ENCODE data around the gene GMPS. TPM values are rescaled to one million over a fixed set of nuclear protein-coding genes. Genes with fewer than 3 reads are reported as not detected.
"Not testable (repeated sequence)": the region's sequence is repeated elsewhere in the genome, so short reads cannot be mapped to it uniquely, and the experiment has no call there.

The GMPS gene
- total RNA-seq, 1 experiment from 2014 or later: 119 TPM

DNA sequence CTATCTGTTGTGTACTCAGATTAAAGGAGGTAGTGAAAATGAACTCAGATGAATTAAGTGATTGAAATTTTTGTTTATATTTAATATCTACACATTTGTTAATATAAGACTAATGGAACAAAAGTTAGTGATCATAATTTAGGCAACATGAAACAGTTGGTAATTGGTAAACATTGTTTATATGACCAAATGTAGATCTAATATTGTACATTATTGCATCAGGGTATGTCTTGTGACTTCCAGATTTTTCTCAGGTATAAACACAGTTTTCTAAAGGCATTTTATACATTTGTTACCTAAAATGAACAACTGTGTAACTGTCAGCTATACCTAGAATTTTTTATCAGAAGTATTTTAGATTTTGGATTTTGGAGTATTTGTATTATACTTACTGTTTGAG, 14.8 kb downstream of the GMPS start (continued):
- TF ChIP-seq POLR2AphosphoS5 (IDR thresholded peaks at IDR 0.05; ENCODE audit: low read depth, low read length): no peak

DNA sequence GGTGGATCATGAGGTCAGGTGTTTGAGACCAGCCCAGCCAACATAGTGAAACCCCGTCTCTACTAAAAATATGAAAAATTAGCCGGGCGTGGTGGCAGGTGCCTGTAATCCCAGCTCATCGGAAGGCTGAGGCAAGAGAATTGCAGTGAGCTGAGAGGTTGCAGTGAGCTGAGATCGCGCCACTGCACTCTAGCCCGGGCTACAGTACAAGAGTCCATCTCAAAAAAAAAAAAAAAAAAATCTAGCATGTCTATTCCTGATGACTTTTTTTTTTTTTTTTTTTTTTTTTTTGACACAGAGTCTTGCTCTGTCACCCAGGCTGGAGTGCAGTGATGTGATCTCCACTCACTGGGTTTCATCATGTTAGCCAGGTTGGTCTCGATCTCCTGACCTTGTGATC, 15.9 kb downstream of the GMPS start:
- H4K20me1 ChIP-seq (ENCODE audit: insufficient read depth): peaks cover 50% of the 10 kb centered on the region
- H3K4me2 ChIP-seq (ENCODE audit: low read length); intact Hi-C loops (cut with micrococcal nuclease); H3K27ac ChIP-seq (ENCODE audit: low read depth, low read length); DNase-seq (ENCODE audit: low read depth, low spot score); RAD21 ChIA-PET (ENCODE audit: low non-redundant PET in 1 of 2, low total read pairs in 2 of 2, uncharacterized antibody in 2 of 2, unreplicated experiment in 2 of 2); ATAC-seq; H3K4me3 ChIP-seq (replicated peaks in 1 of 2; ENCODE audit: low read depth in 1 of 2, low read length in 2 of 2); H3K9ac ChIP-seq (ENCODE audit: low read length); H3K27me3 ChIP-seq (ENCODE audit: insufficient read depth, low read length); CTCF ChIA-PET; H3K36me3 ChIP-seq (ENCODE audit: control insufficient read depth in 1 of 2, insufficient read depth in 2 of 2, low read length in 2 of 2); BruUV-seq (replicated peaks); H3K9me2 ChIP-seq (ENCODE audit: insufficient read depth); POLR2A ChIA-PET; H3K4me1 ChIP-seq (ENCODE audit: control insufficient read depth in 1 of 2, insufficient read depth in 2 of 2, low read length in 2 of 2); H3K9me3 ChIP-seq (ENCODE audit: control insufficient read depth in 1 of 2, insufficient read depth in 1 of 2, low read depth in 1 of 2, low read length in 2 of 2); H2AFZ ChIP-seq (ENCODE audit: low read depth, low read length, poor library complexity, severe bottlenecking): not testable (repeated sequence)
- H3K79me2 ChIP-seq (ENCODE audit: insufficient read depth, low read length): peaks cover 100% of the 10 kb centered on the region

DNA sequence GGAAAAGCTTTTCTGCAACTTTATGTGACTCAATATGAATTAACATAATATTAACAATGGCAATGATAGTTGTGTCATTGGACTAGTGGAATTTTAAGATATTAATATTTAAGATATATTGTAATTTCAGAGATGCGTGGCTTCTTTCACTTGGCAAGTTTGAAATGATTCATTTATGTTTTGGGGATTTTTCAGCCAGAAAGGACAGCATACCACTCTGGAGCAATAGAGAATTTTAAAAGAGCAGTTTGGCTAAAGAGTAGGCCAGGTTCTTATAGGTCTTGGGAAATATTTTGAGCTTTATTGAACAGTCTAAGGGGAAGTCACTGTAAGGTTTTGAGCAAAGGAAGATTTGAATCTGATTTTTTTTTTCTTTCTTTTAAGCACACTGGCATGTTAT, 16.5 kb downstream of the GMPS start:
- no peak for DNase-seq (ENCODE audit: low read depth, low spot score)
- TF ChIP-seq SRF (IDR thresholded peaks at IDR 0.05; ENCODE audit: low read depth) (no peak), JUND (IDR thresholded peaks at IDR 0.05) (no peak), RAD21 (IDR thresholded peaks at IDR 0.05; ENCODE audit: low read depth) (no peak), POLR2A (IDR thresholded peaks at IDR 0.05; ENCODE audit: borderline replicate concordance, extremely low read depth, insufficient read depth, insufficient read length) (no peak), SIN3A (IDR thresholded peaks at IDR 0.05; ENCODE audit: low read depth) (no peak), ZFX (IDR thresholded peaks at IDR 0.05) (no peak), POLR2AphosphoS5 (IDR thresholded peaks at IDR 0.05; ENCODE audit: low read depth, low read length) (no peak), CBX3 (IDR thresholded peaks at IDR 0.05; ENCODE audit: low read depth) (no peak)
- TF ChIP-seq, protein P1, sequence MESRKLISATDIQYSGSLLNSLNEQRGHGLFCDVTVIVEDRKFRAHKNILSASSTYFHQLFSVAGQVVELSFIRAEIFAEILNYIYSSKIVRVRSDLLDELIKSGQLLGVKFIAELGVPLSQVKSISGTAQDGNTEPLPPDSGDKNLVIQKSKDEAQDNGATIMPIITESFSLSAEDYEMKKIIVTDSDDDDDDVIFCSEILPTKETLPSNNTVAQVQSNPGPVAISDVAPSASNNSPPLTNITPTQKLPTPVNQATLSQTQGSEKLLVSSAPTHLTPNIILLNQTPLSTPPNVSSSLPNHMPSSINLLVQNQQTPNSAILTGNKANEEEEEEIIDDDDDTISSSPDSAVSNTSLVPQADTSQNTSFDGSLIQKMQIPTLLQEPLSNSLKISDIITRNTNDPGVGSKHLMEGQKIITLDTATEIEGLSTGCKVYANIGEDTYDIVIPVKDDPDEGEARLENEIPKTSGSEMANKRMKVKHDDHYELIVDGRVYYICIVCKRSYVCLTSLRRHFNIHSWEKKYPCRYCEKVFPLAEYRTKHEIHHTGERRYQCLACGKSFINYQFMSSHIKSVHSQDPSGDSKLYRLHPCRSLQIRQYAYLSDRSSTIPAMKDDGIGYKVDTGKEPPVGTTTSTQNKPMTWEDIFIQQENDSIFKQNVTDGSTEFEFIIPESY (IDR thresholded peaks at IDR 0.05; ENCODE audit: extremely low read depth, insufficient replicate concordance, low read length): no peak
- TF ChIP-seq, protein P2, sequence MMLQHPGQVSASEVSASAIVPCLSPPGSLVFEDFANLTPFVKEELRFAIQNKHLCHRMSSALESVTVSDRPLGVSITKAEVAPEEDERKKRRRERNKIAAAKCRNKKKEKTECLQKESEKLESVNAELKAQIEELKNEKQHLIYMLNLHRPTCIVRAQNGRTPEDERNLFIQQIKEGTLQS (IDR thresholded peaks at IDR 0.05): no peak
- TF ChIP-seq, protein P3, sequence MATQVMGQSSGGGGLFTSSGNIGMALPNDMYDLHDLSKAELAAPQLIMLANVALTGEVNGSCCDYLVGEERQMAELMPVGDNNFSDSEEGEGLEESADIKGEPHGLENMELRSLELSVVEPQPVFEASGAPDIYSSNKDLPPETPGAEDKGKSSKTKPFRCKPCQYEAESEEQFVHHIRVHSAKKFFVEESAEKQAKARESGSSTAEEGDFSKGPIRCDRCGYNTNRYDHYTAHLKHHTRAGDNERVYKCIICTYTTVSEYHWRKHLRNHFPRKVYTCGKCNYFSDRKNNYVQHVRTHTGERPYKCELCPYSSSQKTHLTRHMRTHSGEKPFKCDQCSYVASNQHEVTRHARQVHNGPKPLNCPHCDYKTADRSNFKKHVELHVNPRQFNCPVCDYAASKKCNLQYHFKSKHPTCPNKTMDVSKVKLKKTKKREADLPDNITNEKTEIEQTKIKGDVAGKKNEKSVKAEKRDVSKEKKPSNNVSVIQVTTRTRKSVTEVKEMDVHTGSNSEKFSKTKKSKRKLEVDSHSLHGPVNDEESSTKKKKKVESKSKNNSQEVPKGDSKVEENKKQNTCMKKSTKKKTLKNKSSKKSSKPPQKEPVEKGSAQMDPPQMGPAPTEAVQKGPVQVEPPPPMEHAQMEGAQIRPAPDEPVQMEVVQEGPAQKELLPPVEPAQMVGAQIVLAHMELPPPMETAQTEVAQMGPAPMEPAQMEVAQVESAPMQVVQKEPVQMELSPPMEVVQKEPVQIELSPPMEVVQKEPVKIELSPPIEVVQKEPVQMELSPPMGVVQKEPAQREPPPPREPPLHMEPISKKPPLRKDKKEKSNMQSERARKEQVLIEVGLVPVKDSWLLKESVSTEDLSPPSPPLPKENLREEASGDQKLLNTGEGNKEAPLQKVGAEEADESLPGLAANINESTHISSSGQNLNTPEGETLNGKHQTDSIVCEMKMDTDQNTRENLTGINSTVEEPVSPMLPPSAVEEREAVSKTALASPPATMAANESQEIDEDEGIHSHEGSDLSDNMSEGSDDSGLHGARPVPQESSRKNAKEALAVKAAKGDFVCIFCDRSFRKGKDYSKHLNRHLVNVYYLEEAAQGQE (IDR thresholded peaks at IDR 0.05; ENCODE audit: low read depth): no peak
- ChIA-PET RAD21 (ENCODE audit: low non-redundant PET in 1 of 2, low total read pairs in 2 of 2, uncharacterized antibody in 2 of 2, unreplicated experiment in 2 of 2) (no interaction called here), POLR2A (no interaction called here), CTCF (no interaction called here)
- no peaks in the 10 kb centered on the region for H3K4me1 ChIP-seq (ENCODE audit: control insufficient read depth in 1 of 2, insufficient read depth in 2 of 2, low read length in 2 of 2)
- no peak overlapping the region for H3K4me2 ChIP-seq (ENCODE audit: low read length)
- H4K20me1 ChIP-seq (ENCODE audit: insufficient read depth): peaks cover 51% of the 10 kb centered on the region
- no peak for ATAC-seq
- H3K9me2 ChIP-seq (ENCODE audit: insufficient read depth): no peaks in the 10 kb centered on the region
- no peak overlapping the region for H2AFZ ChIP-seq (ENCODE audit: low read depth, low read length, poor library complexity, severe bottlenecking)
- H3K9me3 ChIP-seq (ENCODE audit: control insufficient read depth in 1 of 2, insufficient read depth in 1 of 2, low read depth in 1 of 2, low read length in 2 of 2): no peaks in the 10 kb centered on the region
- intact Hi-C loops (cut with micrococcal nuclease): no loop called here
- no TSS peak for BruUV-seq (replicated peaks)
- H3K27ac ChIP-seq (ENCODE audit: low read depth, low read length): no peak overlapping the region
- no peaks in the 10 kb centered on the region for H3K27me3 ChIP-seq (ENCODE audit: insufficient read depth, low read length)
- H3K4me3 ChIP-seq (replicated peaks in 1 of 2; ENCODE audit: low read depth in 1 of 2, low read length in 2 of 2): no peak overlapping the region
- no peak overlapping the region for H3K9ac ChIP-seq (ENCODE audit: low read length)
- no peaks in the 10 kb centered on the region for H3K36me3 ChIP-seq (ENCODE audit: control insufficient read depth in 1 of 2, insufficient read depth in 2 of 2, low read length in 2 of 2)
- H3K79me2 ChIP-seq (ENCODE audit: insufficient read depth, low read length): peaks cover 100% of the 10 kb centered on the region
